GM10266 (cell line): Measurements from ENCODE around the gene FIBIN.

Experiments
- DNase-seq: peaks from one replicate; pipeline ENCODE4 v3.0.0; 2012; ENCODE audit errors: extremely low spot score
- TF ChIP-seq, protein P1 (sequence below): IDR thresholded peaks from 2 replicates; pipeline ENCODE4 v1.5.1; 2012; ENCODE audit warnings: mild to moderate bottlenecking, low read depth; ENCODE audit not compliant: control insufficient read depth, insufficient read depth; ENCODE audit errors: missing control alignments

Gene FIBIN

DNA sequence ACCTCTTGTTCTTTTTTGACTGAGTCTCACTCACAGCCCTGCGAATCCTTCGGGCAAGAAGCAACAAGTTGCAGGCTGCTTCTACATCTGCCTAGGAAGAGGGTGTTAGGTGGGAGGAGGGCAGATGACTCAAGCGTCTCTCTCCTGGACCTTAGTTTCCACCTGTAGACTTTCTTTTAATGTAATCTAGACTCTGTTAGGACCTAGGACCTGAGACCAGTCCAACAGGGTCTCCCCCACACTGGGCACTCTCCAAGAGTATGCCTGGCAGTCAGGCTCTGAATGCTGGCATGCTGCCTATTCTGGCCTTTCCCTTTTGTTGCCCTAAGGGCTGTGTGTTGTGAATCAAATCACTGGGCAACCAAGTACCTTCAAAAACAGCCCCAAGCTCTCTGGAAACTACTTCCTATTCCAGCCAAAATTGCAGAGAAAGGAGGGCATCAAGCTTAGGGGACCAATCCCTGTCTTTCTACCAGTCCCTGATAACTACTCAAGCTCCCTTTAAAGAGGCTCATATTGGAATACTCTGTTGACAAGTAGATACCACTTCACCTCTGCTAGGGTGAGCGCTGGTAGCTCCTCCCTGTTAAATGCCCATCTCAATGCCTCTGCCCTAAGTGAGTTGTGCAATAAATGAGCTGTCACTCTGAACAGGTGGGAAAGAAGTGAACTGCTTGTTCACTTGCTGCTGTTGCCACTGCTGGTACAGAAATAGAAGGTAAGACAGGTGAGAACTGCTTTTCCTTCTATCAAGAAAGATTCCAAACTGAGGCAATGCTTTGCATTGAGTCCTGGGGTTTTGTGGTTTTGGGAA lies 46.6 kb downstream of the FIBIN start, which contains the start of gene BBOX1:
TSS of gene BBOX1 (plus strand) at position 514 of the 814 bp plus-strand sequence. CDS start 14,616 bp downstream, outside the sequence.
- DNase-seq, result no peak
- TF ChIP-seq, protein P1, sequence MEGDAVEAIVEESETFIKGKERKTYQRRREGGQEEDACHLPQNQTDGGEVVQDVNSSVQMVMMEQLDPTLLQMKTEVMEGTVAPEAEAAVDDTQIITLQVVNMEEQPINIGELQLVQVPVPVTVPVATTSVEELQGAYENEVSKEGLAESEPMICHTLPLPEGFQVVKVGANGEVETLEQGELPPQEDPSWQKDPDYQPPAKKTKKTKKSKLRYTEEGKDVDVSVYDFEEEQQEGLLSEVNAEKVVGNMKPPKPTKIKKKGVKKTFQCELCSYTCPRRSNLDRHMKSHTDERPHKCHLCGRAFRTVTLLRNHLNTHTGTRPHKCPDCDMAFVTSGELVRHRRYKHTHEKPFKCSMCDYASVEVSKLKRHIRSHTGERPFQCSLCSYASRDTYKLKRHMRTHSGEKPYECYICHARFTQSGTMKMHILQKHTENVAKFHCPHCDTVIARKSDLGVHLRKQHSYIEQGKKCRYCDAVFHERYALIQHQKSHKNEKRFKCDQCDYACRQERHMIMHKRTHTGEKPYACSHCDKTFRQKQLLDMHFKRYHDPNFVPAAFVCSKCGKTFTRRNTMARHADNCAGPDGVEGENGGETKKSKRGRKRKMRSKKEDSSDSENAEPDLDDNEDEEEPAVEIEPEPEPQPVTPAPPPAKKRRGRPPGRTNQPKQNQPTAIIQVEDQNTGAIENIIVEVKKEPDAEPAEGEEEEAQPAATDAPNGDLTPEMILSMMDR, result no peak

DNA sequence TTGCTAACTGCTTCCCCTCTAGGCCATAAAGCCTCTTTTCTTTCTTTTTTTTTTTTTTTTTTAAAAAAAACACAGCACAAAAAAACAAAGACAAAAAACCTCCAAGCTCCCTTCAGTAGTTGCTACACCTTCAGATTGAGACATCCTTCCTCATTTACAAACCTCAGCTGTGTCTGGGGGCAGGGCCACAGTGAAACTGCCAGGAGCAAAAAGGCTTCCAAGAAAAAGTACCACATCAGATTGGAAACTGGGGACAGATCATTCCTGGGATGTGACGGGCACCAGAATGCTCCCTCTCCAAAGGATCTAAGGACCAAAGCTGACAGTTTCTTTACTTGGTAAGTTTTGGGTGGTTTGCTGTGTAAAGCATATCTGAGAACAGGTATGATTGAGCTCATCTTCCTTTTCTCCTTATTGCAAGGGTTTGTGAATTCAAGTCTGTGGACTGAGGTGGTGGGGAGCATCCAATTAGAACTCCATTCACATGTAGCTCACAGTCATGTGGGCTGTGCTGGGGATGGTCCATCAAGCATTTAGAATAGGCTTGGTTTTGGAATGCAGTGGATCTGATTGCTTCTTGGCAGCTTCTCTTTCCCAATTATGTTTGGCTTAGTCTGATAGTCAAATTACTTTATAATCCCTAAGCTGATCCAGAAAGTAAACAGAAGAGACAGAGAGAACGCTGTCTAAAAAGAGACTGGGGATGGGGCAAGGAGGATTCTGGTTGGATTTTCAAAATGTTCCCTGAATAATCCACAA lies 47.4 kb downstream of the FIBIN start:
- TF ChIP-seq, protein P1, result no peak
- no peak for DNase-seq
